T-helper 2 cell treated with Interferon-gamma antibody and Interleukin-4, amounts not matched to agents 5 μg/mL and 100 μg/mL, for 36 hours (primary cell): ENCODE measurements around the gene GSG1L.

Experiments
- DNase-seq: peaks from one replicate; pipeline ENCODE4 v3.0.0; 2021; ENCODE audit warnings: low spot score
- H3K27ac Mint-ChIP-seq: one replicate; pipeline ENCODE4 v1.8.0; 2021; ENCODE audit warnings: mild to moderate bottlenecking, mixed read lengths
- H3K27me3 Mint-ChIP-seq: one replicate; pipeline ENCODE4 v1.8.0; 2021; ENCODE audit warnings: low read depth, mixed read lengths
- H3K36me3 Mint-ChIP-seq: one replicate; pipeline ENCODE4 v1.8.0; 2021; ENCODE audit warnings: low read depth, mixed read lengths
- H3K4me1 Mint-ChIP-seq: one replicate; pipeline ENCODE4 v1.8.0; 2021; ENCODE audit warnings: low read depth, mixed read lengths
- H3K4me3 Mint-ChIP-seq: one replicate; pipeline ENCODE4 v1.8.0; 2022; ENCODE audit warnings: mild to moderate bottlenecking, moderate library complexity, mixed read lengths
- H3K9me3 Mint-ChIP-seq: one replicate; pipeline ENCODE4 v1.8.0; 2021; ENCODE audit warnings: mixed read lengths

Gene GSG1L

DNA sequence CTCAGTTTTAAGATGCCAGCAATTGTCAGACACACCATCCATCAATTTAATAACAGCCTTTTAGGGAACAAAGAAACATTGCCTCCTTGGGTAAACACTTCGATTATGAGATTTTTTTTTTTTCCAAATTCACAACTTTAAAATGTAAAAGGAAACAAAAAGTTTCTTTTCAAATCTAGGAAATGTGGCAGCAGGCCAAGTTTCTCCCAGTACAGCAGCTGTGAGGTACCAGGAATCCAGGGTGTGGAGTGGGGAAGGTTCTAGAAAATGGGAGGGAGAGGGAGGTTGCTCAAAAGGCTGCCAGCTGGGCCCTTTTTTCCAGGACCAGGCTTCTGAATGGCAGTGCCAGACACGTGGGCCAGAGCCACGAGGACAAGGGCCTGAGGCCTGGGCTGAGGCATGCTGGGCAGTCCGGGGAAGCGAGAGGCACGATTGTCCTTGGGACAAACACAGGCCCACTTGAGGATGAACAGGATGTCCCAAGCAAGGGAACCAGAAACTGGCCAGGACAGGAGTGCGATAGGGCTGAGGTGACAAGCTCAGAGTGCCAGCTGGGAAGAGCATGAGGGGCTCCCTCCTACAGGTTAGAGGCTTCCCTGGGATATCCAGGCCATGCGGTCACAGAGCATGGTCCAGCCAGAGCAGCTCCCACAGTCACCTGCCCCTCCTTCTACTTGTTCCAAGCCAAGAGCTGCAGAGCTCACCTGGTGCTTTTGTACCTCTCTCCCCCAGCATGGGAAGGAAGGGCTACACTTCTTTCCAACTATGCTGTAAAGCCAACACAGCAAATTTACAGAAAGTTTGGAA lies 298.4 kb downstream of the GSG1L start:
- H3K27ac Mint-ChIP-seq, result no peak overlapping the region

GRCh38 chr16:27764427-27764826 lies 299.1 kb downstream of the GSG1L start:
- no peaks in the 10 kb centered on the region for H3K27me3 Mint-ChIP-seq
- no peak overlapping the region for H3K4me3 Mint-ChIP-seq
- H3K36me3 Mint-ChIP-seq, result no peaks in the 10 kb centered on the region
- H3K27ac Mint-ChIP-seq, result no peak overlapping the region
- no peaks in the 10 kb centered on the region for H3K9me3 Mint-ChIP-seq
- no peaks in the 10 kb centered on the region for H3K4me1 Mint-ChIP-seq
- DNase-seq, result no peak

More for the DNA sequence above, 298.4 kb downstream of the GSG1L start:
- Mint-ChIP-seq H3K27me3 (no peaks in the 10 kb centered on the region), H3K4me1 (no peaks in the 10 kb centered on the region), H3K4me3 (no peak overlapping the region), H3K9me3 (no peaks in the 10 kb centered on the region), H3K36me3 (no peaks in the 10 kb centered on the region)
- no peak for DNase-seq

- Mint-ChIP-seq H3K4me1 (no peaks in the 10 kb centered on the region), H3K9me3 (no peaks in the 10 kb centered on the region), H3K27ac (no peak overlapping the region), H3K36me3 (no peaks in the 10 kb centered on the region), H3K27me3 (no peaks in the 10 kb centered on the region), H3K4me3 (no peak overlapping the region)
- DNase-seq, result no peak
Observed at GRCh38 chr16:27762441-27762840, 301.1 kb downstream of the GSG1L start.

- Mint-ChIP-seq H3K4me3 (no peak overlapping the region), H3K4me1 (no peaks in the 10 kb centered on the region), H3K27ac (no peak overlapping the region), H3K36me3 (no peaks in the 10 kb centered on the region), H3K9me3 (no peaks in the 10 kb centered on the region), H3K27me3 (no peaks in the 10 kb centered on the region)
- no peak for DNase-seq
Observed at GRCh38 chr16:27761816-27762215, 301.7 kb downstream of the GSG1L start.

GRCh38 chr16:27760789-27761176 lies 302.7 kb downstream of the GSG1L start:
- no peaks in the 10 kb centered on the region for H3K36me3 Mint-ChIP-seq
- H3K4me3 Mint-ChIP-seq, result no peak overlapping the region
- no peaks in the 10 kb centered on the region for H3K27me3 Mint-ChIP-seq
- no peaks in the 10 kb centered on the region for H3K9me3 Mint-ChIP-seq
- DNase-seq, result no peak
- H3K27ac Mint-ChIP-seq, result no peak overlapping the region
- H3K4me1 Mint-ChIP-seq, result no peaks in the 10 kb centered on the region

GRCh38 chr16:27759967-27760788 lies 303.3 kb downstream of the GSG1L start:
- no peak for DNase-seq
- Mint-ChIP-seq H3K27me3 (no peaks in the 10 kb centered on the region), H3K36me3 (no peaks in the 10 kb centered on the region), H3K9me3 (no peaks in the 10 kb centered on the region), H3K27ac (no peak overlapping the region), H3K4me1 (no peaks in the 10 kb centered on the region), H3K4me3 (no peak overlapping the region)

DNA sequence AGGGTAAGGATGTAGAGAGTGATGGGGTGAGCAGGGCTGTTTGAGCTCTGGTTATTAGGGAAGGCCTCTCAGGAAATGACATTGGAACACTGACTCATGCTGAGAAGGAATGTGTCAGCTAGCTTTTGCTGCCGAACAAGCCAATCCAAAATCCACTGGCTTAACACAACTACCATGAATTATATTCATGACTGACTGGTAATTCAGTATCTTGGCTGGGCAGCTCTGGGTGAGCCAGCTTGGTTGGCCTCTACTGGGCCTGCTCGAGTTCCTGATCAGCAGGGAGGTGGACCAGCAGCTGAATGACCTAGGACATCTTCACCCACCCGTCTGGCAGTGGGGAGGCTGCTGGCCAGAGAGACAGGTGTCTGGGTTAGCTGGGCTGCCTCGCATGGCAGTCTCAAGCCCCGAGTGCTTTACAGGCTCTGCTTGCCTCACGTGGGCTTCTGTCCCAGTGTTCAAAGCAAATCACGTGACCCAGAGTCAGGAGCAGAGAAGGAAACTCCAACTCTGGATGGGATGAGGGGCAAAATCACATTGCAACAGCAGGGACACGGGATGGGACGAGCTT lies 304.1 kb downstream of the GSG1L start:
- Mint-ChIP-seq H3K36me3 (no peaks in the 10 kb centered on the region), H3K4me1 (no peaks in the 10 kb centered on the region), H3K9me3 (no peaks in the 10 kb centered on the region), H3K4me3 (no peak overlapping the region), H3K27ac (no peak overlapping the region), H3K27me3 (no peaks in the 10 kb centered on the region)
- DNase-seq, result no peak

DNA sequence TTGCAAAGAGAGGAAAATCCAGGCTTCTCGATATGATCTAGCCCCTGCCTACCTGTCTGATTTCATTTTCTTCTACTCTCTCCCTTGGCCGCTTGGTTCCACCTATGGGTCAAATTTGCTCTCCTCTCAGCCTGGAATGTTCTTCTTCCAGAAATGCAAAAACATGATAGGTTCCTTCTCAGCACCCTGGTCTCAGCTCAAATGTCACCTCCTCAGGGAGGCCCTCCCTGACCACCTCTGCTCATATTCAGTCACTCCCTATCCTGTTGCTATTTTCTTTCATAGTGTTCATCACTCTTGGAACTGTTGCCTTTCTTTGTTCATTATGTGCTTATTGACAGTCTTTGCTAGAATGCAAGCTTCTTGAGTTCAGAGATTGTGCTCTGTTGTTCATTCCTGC lies 305.0 kb downstream of the GSG1L start:
- Mint-ChIP-seq H3K27ac (no peak overlapping the region), H3K4me1 (no peaks in the 10 kb centered on the region), H3K36me3 (no peaks in the 10 kb centered on the region), H3K4me3 (no peak overlapping the region), H3K27me3 (no peaks in the 10 kb centered on the region), H3K9me3 (no peaks in the 10 kb centered on the region)
- DNase-seq, result no peak

DNA sequence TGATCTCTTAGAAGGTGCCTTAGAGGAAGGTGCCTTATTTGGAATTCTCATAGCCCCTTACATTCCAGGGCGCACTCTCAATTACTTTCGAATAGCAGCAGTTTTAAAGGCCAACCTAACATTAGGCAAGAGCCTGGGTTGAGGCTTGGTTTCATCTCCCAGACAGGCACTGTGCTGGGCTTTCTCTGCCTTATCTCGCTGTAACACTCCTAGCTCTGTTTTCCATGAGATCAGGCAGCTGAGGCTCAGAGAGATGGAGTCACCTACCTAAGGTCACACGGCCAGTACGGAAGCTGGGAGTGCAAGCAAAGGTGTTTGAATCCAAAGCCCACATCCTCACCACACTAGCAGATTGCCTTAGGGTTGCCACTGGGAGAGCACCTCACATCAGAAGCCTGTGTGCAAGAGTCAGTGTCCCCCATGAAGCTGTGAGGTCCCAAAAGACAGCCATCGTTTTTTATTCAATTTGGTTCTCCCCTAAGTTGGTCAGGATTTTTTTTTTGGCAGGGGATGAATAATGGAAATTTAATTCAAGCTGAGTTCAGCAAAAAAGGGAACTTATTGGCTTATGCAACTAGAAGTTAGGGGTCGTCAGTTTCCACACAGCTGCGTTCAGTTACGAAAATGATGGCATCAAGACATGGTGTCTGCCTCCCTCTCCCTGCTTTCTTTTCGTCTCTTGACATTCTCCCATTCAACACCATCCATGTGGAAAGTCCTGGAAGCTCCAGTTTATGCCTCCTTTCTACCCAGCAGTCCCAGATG lies 307.1 kb downstream of the GSG1L start:
- H3K9me3 Mint-ChIP-seq, result no peaks in the 10 kb centered on the region
- no peak overlapping the region for H3K4me3 Mint-ChIP-seq
- H3K27ac Mint-ChIP-seq, result no peak overlapping the region
- no peaks in the 10 kb centered on the region for H3K4me1 Mint-ChIP-seq
- no peak for DNase-seq
- H3K27me3 Mint-ChIP-seq, result no peaks in the 10 kb centered on the region
- no peaks in the 10 kb centered on the region for H3K36me3 Mint-ChIP-seq

DNA sequence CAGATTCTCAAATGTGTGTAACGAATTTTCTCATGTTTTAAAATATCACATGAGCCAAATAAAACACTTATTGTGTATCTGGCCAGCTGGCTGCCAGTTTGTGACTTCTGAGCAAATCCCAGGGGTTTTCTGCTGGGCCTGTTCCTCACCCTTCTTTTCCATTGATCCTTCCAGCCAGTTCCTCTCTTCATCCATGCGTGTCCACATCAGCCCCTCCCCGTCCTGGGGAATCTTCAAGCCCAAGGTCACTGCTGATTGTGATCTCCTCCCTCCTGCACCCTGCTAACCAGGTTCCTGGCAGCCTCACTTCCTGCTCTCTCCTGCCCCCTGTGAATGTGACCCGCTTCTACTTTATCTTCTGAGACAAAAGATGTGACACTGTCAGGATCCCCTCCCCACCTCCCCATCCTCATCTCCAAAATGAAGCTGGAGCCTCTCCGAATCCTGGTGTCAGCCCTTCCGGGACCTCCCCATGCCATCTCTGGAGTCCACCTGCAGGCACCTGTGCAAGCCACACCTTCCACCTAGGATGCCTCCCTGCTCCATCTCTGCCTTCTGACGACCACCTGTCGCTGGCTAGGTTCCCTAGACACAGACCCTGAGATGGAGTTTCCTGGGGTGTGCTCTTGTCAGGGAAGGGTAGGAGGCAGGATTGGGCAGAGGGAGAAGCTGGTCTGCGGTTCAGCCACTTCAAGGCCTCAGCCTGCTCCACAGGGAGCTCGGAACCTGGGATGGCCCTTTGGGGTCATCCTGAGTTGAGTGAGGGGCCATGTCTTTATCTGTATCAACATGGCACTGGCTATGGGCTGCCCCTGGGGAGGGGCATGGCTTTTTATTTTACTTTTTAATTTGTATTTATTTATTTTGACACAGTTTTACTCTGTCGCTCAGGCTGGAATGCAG lies 308.5 kb downstream of the GSG1L start:
- no peak for DNase-seq
- no peak overlapping the region for H3K27ac Mint-ChIP-seq

GRCh38 chr16:27753563-27753962 lies 310.0 kb downstream of the GSG1L start:
- no peak for DNase-seq
- H3K9me3 Mint-ChIP-seq, result no peaks in the 10 kb centered on the region
- H3K36me3 Mint-ChIP-seq, result no peaks in the 10 kb centered on the region
- H3K27me3 Mint-ChIP-seq, result no peaks in the 10 kb centered on the region
- no peak overlapping the region for H3K27ac Mint-ChIP-seq
- peaks cover 6% of the 10 kb centered on the region for H3K4me1 Mint-ChIP-seq
- H3K4me3 Mint-ChIP-seq, result no peak overlapping the region

More for the DNA sequence above, 308.5 kb downstream of the GSG1L start:
- no peak overlapping the region for H3K4me3 Mint-ChIP-seq
- no peaks in the 10 kb centered on the region for H3K36me3 Mint-ChIP-seq
- H3K27me3 Mint-ChIP-seq, result no peaks in the 10 kb centered on the region
- H3K9me3 Mint-ChIP-seq, result no peaks in the 10 kb centered on the region
- no peaks in the 10 kb centered on the region for H3K4me1 Mint-ChIP-seq

GRCh38 chr16:27752241-27752640 lies 311.3 kb downstream of the GSG1L start:
- Mint-ChIP-seq H3K4me3 (no peak overlapping the region), H3K4me1 (peaks cover 8% of the 10 kb centered on the region), H3K27me3 (no peaks in the 10 kb centered on the region), H3K36me3 (no peaks in the 10 kb centered on the region), H3K27ac (no peak overlapping the region), H3K9me3 (no peaks in the 10 kb centered on the region)
- DNase-seq, result no peak

DNA sequence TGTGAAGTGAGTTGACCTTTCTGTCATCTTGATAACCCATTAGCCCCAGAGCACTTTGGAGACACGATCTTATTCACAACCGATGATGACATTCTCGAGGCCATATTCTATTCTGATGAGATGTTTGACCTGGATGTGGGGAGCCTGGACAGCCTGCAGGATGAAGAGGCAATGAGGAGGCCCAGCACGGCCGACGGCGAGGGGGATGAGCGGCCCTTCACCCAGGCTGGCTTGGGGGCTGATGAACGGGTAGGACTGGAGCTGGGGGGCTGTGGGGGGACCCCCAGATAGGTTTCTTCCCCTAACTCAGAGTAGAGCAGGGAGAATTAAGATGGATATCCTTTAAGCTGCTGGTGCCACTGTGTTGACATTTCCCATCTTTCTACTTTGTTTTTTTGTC lies 311.8 kb downstream of the GSG1L start:
- Mint-ChIP-seq H3K4me1 (peaks cover 8% of the 10 kb centered on the region), H3K4me3 (no peak overlapping the region), H3K27ac (no peak overlapping the region), H3K9me3 (no peaks in the 10 kb centered on the region), H3K27me3 (no peaks in the 10 kb centered on the region), H3K36me3 (no peaks in the 10 kb centered on the region)
- no peak for DNase-seq
